Coronary artery (tissue), 2 donors: ENCODE measurements around the gene CUL2.

Source experiments
- DNase-seq: peaks from one replicate; pipeline ENCODE4 v3.0.0-alpha.2; 2017; ENCODE audit warnings: low spot score
- H3K27ac ChIP-seq, 2 donors: fragments of 200-600 bp; sonication (generic); one replicate each; pipeline ENCODE4 v1.5.1; 2016 to 2019
- H3K4me3 ChIP-seq: fragments of 200-600 bp; sonication (generic); 2 replicates; pipeline ENCODE4 v1.5.1; 2016; ENCODE audit warnings: mild to moderate bottlenecking, moderate library complexity
- TF ChIP-seq, protein P1 (sequence below): fragments of 200-600 bp; sonication (generic); IDR thresholded peaks from one replicate; pipeline ENCODE4 v1.5.1; 2019; ENCODE audit warnings: antibody characterized with exemption

CUL2 gene

DNA sequence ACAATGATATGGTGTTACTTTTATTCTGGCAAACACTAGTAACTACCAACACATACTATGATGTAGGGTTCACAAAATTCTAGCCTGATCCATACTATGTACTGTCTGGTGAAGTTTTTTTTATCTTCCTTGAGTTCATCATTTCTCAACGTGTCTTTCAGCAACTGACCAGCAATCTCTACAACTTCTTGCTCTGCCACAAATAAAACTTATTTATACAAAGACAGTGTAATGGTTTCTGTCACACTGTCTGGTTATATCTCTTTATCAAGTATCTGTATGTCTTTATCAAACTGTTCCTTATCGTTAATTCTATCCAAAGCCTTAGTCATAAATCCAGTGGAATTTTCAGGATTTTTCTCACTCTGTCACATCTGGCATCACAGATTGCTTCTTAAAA is 69.7 kb downstream of the CUL2 start:
- no peak overlapping the region for H3K4me3 ChIP-seq
- no peak overlapping the region for H3K27ac ChIP-seq
- DNase-seq, result no peak
- TF ChIP-seq, protein P1, sequence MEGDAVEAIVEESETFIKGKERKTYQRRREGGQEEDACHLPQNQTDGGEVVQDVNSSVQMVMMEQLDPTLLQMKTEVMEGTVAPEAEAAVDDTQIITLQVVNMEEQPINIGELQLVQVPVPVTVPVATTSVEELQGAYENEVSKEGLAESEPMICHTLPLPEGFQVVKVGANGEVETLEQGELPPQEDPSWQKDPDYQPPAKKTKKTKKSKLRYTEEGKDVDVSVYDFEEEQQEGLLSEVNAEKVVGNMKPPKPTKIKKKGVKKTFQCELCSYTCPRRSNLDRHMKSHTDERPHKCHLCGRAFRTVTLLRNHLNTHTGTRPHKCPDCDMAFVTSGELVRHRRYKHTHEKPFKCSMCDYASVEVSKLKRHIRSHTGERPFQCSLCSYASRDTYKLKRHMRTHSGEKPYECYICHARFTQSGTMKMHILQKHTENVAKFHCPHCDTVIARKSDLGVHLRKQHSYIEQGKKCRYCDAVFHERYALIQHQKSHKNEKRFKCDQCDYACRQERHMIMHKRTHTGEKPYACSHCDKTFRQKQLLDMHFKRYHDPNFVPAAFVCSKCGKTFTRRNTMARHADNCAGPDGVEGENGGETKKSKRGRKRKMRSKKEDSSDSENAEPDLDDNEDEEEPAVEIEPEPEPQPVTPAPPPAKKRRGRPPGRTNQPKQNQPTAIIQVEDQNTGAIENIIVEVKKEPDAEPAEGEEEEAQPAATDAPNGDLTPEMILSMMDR, result no peak

DNA sequence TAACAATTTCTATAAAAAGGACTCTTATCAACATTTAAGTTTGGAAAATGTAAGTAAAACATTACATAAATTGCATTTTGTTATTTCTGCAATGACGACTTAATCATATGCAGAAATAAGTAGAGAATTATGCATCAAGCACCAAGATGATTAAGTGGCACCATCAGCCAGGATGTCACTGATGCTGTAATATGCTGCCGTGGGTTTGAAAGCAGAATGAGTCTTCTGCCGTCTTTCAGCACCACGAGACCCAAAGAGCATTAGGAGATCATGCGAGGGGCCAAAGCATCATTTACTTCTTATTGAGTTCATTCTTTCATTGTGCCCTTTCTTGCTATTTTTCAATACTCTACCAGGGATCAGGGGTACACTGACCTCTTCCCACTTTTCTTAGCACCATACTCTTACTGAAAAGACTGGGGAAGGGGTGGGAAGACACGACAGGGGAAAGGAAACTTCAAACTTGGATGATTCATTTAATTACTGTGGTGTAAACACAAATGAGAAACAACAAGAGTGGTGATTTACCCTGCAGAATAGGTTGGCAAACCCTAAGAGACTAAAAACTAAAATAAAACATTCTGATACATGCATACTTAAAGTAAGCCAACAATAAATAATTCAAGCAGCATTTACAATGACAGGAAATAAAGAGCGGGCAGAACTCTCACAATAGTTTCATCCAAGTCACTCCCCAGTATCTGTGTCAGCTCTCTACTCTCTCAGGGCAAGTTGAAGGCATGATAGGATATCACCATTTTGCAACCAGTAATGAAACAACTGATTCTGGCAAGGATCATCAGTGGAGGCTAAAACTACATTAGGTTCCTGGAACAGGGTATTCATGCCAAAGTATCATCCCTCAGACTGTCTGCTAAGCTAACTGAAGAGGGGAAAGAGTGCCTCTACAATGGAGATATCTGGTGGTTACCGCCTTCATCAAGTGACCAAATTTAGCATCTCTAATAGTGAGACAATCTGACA is 70.8 kb downstream of the CUL2 start:
- TF ChIP-seq, protein P1, result no peak
- DNase-seq, result no peak
- no peak overlapping the region for H3K27ac ChIP-seq
- no peak overlapping the region for H3K4me3 ChIP-seq

DNA sequence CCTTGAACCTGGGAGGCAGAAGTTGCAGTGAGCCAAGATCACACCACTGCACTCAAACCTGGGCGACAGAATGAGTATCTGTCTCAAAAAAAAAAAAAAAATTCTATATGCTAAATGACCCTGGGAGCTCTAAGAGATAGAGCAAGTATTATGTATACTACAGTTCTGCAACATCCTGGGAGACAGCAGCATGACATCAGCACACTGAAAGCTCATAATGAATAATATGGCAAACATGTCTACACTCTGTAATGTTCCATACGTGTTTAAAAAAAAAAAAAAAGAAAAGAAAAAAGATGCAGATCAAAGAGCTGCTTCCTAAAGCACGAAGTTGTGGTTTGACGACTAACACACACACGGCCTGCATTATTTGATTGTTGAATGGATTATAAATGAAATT is 72.5 kb downstream of the CUL2 start:
- no peak overlapping the region for H3K4me3 ChIP-seq
- H3K27ac ChIP-seq, result no peak overlapping the region
- no peak for DNase-seq
- TF ChIP-seq, protein P1, result no peak

DNA sequence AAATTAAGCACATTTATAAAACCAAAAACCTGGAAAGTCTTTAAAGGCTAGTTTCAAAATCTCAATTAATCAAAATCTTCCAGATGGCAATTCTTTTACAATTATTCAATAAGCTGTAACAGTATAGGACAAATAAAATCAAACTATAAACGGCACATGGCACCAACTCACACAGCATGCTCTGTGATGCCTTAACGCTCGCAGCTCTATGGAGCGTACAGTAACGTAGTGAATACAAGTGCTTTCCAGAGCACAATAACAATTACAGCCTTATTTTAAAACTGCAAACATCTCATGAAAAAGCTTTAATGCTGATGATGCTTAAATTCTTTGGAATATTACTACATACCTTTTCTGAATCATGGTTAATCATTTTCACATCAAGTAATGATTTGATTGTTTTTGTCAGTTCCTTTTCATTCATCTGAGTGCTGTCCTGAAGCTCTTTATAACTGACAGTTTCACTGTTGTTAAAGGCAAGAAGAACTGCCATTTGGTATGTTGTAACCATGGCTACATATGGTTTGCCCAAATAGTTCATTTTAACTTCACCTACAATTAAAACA is 74.2 kb downstream of the CUL2 start:
- DNase-seq, result no peak
- TF ChIP-seq, protein P1, result no peak
- no peak overlapping the region for H3K27ac ChIP-seq
- no peak overlapping the region for H3K4me3 ChIP-seq

DNA sequence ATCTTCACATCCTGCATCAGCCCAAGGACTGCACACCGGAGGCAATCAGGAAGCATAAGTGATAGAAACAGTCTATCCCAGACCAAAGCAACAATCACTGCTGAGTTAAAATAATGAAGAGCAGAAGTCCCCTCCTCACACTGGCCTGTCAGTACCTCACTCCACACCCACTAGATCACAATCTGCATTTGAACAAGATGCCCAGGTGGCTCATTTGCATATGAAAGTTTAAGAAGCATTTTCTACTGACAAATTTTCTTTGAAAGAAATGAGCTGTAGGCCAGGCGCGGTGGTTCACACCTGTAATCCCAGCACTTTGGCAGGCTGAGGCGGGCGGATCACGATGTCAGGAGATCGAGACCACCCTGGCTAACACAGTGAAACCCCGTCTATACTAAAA is 77.4 kb downstream of the CUL2 start:
- Histone ChIP-seq H3K4me3 (no peak overlapping the region), H3K27ac (no peak overlapping the region)
- TF ChIP-seq, protein P1, result no peak
- no peak for DNase-seq

DNA sequence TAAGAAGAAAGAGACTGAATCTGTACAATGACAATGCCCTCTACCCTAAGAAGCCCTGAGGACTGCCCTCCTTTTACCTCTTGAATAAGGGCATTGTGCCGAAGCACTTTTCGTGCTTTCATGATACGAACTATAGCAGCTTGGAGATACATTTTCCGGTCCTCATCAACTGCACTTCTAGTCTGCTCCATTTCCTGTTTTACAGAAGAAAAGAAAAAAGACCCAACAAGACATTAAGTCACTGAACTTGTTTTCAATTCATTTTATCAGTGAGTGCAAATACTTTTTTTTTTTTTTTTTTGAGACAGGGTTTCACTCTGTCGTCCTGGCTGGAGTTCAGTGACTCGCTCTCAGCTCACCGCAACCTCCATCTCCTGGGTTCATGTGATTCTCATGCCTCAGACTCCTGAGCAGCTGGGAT is 78.4 kb downstream of the CUL2 start:
- TF ChIP-seq, protein P1, result no peak
- Histone ChIP-seq H3K27ac (no peak overlapping the region), H3K4me3 (no peak overlapping the region)
- no peak for DNase-seq
